HG02970 (cell line): Measurements from ENCODE around the gene SDR42E2.
"Not testable (repeated sequence)": the region's sequence is repeated elsewhere in the genome, so short reads cannot be mapped to it uniquely, and the experiment has no call there.

Source experiments
- ATAC-seq: cut with Tn5 transposase; IDR thresholded peaks from one replicate; pipeline ENCODE4 v1.9.1; 2021; ENCODE audit warnings: mild to moderate bottlenecking, moderate library complexity, moderate number of reproducible peaks; ENCODE audit not compliant: unreplicated experiment, low FRiP score

SDR42E2 gene

GRCh38 chr16:22190081-22190775, 27.9 kb downstream of the SDR42E2 start:
- ATAC-seq = peak; percentile 54

GRCh38 chr16:22190776-22191531, 28.6 kb downstream of the SDR42E2 start:
- peak; percentile 49 for ATAC-seq

GRCh38 chr16:22191532-22192260, 29.4 kb downstream of the SDR42E2 start:
- no peak for ATAC-seq

GRCh38 chr16:22192261-22193062, 30.2 kb downstream of the SDR42E2 start:
- no peak for ATAC-seq

- no peak for ATAC-seq
These were observed 30.7 kb downstream of the SDR42E2 start for GRCh38 chr16:22193063-22193411.

- no peak for ATAC-seq
These were observed 32.6 kb downstream of the SDR42E2 start for GRCh38 chr16:22194707-22195444.

- ATAC-seq = no peak
These were observed 33.1 kb downstream of the SDR42E2 start for GRCh38 chr16:22195445-22195694.

GRCh38 chr16:22195695-22196558, 33.6 kb downstream of the SDR42E2 start:
- peak; percentile 28 for ATAC-seq

GRCh38 chr16:22196559-22197168, 34.4 kb downstream of the SDR42E2 start:
- not testable (repeated sequence) for ATAC-seq

GRCh38 chr16:22198547-22199293, 36.4 kb downstream of the SDR42E2 start:
- no peak for ATAC-seq

GRCh38 chr16:22202261-22202637, 39.9 kb downstream of the SDR42E2 start:
- ATAC-seq = no peak

- no peak for ATAC-seq
These were observed 40.8 kb downstream of the SDR42E2 start for GRCh38 chr16:22203091-22203490.

GRCh38 chr16:22204091-22204655, 41.9 kb downstream of the SDR42E2 start:
- ATAC-seq = no peak

GRCh38 chr16:22205577-22206012, 43.3 kb downstream of the SDR42E2 start:
- ATAC-seq = no peak

- peak; percentile 66 for ATAC-seq
These were observed 43.9 kb downstream of the SDR42E2 start, which contains the start of gene EEF2K for GRCh38 chr16:22206013-22206841. EEF2K (plus strand) TSS chr16:22206278; CDS start chr16:22225730, 19,452 bp downstream.

- peak; percentile 45 for ATAC-seq
These were observed 44.8 kb downstream of the SDR42E2 start for GRCh38 chr16:22206842-22207714.
